Suprapubic skin (tissue), 3 donors: ENCODE data around the gene MPPE1.

Experiments used
- POLR2AphosphoS5 ChIP-seq, 3 donors: sonication (generic); formaldehyde crosslinking; IDR thresholded peaks; one replicate each; pipeline ENCODE4 v1.6.1; 2017; ENCODE audit warnings: antibody characterized with exemption in 3 of 3
- TF ChIP-seq, protein P1 (sequence below), 2 donors: fragments of 200-600 bp in 1 of 2; fragments of 450-650 bp in 1 of 2; sonication (generic) in 1 of 2; IDR thresholded peaks; one replicate each; pipeline ENCODE4 v1.5.1; 2016 to 2019; ENCODE audit warnings: antibody characterized with exemption in 2 of 2, mild to moderate bottlenecking in 1 of 2, moderate library complexity in 1 of 2

DNA sequence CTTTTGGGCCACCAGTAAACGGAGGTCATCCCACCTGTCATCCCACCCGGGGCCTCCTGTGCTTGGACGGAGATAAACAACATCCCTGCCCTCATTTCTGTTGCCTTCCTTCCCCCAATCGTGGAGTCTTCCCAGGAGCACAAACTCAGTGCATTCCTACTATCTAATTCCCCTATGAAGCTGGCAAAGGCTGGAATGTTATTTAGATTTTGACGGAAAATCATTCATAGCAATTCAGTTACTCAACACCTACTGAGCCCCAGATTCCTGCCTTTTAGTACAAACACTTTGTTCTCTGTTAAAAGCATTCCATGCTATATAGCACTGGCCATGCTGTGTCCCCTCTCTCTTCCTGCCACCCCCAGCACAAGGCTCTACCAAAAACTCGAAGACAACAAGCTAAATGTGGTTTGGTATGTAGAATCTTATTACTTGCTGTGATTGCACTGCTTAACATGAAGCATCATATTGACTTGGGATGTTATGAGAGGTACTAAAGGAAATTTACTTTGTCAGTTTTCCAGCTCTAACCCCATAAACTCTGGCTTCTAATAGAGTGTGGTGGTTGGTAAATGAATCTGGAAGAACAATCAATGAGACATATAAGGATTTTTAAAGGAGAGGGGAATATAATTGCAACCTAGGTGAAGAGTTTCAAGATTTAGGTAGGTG, 40.9 kb upstream of the MPPE1 start:
- TF ChIP-seq, protein P1, sequence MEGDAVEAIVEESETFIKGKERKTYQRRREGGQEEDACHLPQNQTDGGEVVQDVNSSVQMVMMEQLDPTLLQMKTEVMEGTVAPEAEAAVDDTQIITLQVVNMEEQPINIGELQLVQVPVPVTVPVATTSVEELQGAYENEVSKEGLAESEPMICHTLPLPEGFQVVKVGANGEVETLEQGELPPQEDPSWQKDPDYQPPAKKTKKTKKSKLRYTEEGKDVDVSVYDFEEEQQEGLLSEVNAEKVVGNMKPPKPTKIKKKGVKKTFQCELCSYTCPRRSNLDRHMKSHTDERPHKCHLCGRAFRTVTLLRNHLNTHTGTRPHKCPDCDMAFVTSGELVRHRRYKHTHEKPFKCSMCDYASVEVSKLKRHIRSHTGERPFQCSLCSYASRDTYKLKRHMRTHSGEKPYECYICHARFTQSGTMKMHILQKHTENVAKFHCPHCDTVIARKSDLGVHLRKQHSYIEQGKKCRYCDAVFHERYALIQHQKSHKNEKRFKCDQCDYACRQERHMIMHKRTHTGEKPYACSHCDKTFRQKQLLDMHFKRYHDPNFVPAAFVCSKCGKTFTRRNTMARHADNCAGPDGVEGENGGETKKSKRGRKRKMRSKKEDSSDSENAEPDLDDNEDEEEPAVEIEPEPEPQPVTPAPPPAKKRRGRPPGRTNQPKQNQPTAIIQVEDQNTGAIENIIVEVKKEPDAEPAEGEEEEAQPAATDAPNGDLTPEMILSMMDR (IDR thresholded peaks at IDR 0.05), result no peak
- no peak for TF ChIP-seq POLR2AphosphoS5 (IDR thresholded peaks at IDR 0.05)
